ENCODE data around the gene FAM227A.

DNA sequence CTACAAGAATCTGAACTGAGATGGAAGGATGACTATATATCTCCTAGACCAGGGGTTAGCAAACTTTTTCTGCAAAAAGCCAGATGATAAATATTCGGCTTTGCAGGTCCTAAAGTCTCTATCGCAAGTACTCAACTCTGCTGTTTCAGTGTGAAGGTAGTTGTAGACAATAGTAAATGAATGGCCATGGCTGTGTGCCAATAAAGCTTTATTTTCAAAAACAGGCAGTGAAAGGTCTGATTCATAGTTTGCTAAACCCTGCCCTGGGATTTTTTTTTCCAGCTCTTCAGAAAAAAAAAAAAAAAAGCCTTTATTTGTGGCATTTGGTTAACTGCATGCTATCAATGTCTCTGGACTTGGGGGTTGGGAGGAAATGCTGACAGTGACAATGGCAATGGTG is 37.5 kb downstream of the FAM227A start:
- TF ChIP-seq POLR2A (IDR thresholded peaks at IDR 0.05; ENCODE audit: low read length): no peak
- no peak for TF ChIP-seq GATA1 (IDR thresholded peaks at IDR 0.05; ENCODE audit: low read depth, low read length)

Data from erythroblast (primary cell).